Activated CD8-positive, alpha-beta memory T cell treated with anti-CD3 and anti-CD28 coated beads, Interleukin-2, amount 50 U/mL, for 1 hour (primary cell): ENCODE measurements around the gene POLR2J2.
"Not testable (repeated sequence)": the region's sequence is repeated elsewhere in the genome, so short reads cannot be mapped to it uniquely, and the experiment has no call there.

Experiments
- DNase-seq: peaks from one replicate; pipeline ENCODE4 v3.0.0-alpha.2; 2020; ENCODE audit errors: extremely low read depth

Gene POLR2J2

GRCh38 chr7:102671166-102671955 is at the start of gene POLR2J2:
Gene POLR2J2 (minus strand): TSS chr7:102671663. CDS start chr7:102671601, 62 bp downstream.
- not testable (repeated sequence) for DNase-seq

- DNase-seq, result not testable (repeated sequence)
Observed at GRCh38 chr7:102718491-102718890, 47.0 kb upstream of the POLR2J2 start.

GRCh38 chr7:102715718-102716117 is 44.3 kb upstream of the POLR2J2 start:
- DNase-seq, result not testable (repeated sequence)

GRCh38 chr7:102714774-102715522 is 43.5 kb upstream of the POLR2J2 start:
- not testable (repeated sequence) for DNase-seq

GRCh38 chr7:102713691-102714080 is 42.2 kb upstream of the POLR2J2 start:
- DNase-seq, result not testable (repeated sequence)

GRCh38 chr7:102713011-102713690 is 41.7 kb upstream of the POLR2J2 start:
- DNase-seq, result not testable (repeated sequence)

GRCh38 chr7:102698962-102699750 is 27.7 kb upstream of the POLR2J2 start:
- not testable (repeated sequence) for DNase-seq

GRCh38 chr7:102697642-102698512 is 26.4 kb upstream of the POLR2J2 start:
- DNase-seq, result not testable (repeated sequence)

GRCh38 chr7:102696009-102696408 is 24.5 kb upstream of the POLR2J2 start:
- DNase-seq, result not testable (repeated sequence)

- not testable (repeated sequence) for DNase-seq
Observed at GRCh38 chr7:102695033-102695552, 23.6 kb upstream of the POLR2J2 start.

GRCh38 chr7:102694008-102694407 is 22.5 kb upstream of the POLR2J2 start:
- not testable (repeated sequence) for DNase-seq

- DNase-seq, result not testable (repeated sequence)
Observed at GRCh38 chr7:102690602-102691001, 19.1 kb upstream of the POLR2J2 start.

GRCh38 chr7:102689436-102690282 is 18.2 kb upstream of the POLR2J2 start:
- not testable (repeated sequence) for DNase-seq

GRCh38 chr7:102688299-102689036 is 17.0 kb upstream of the POLR2J2 start:
- DNase-seq, result not testable (repeated sequence)

- DNase-seq, result not testable (repeated sequence)
Observed at GRCh38 chr7:102682560-102682959, 11.1 kb upstream of the POLR2J2 start.

- not testable (repeated sequence) for DNase-seq
Observed at GRCh38 chr7:102680780-102681179, 9.3 kb upstream of the POLR2J2 start.

GRCh38 chr7:102675545-102675944 is 4.1 kb upstream of the POLR2J2 start:
- DNase-seq, result not testable (repeated sequence)

GRCh38 chr7:102673447-102674067 is 2.1 kb upstream of the POLR2J2 start:
- not testable (repeated sequence) for DNase-seq
